ENCODE measurements around the gene LCP1. TPM values are rescaled to one million over a fixed set of nuclear protein-coding genes. Genes with fewer than 3 reads are reported as not detected.

LCP1 gene
- total and polyA plus RNA-seq, 9 of the 15 experiments (the other 6 are each of a cell fraction or from before 2014, with no cell fraction given) = 83.0 to 255 (median 163) TPM

GRCh38 chr13:46101484-46102254 is 80.3 kb downstream of the LCP1 start:
- Histone ChIP-seq H3K79me2 (ENCODE audit: control insufficient read depth, insufficient read depth, low read length) (no peaks in the 10 kb centered on the region), H3K9me3 (replicated peaks; ENCODE audit: control insufficient read depth, insufficient read depth, low read depth, low read length) (no peaks in the 10 kb centered on the region), H3K4me3 (no peak overlapping the region), H3K4me2 (ENCODE audit: insufficient read depth, low read length) (no peak overlapping the region), H3K9me1 (ENCODE audit: control insufficient read depth, insufficient read depth, low read length) (no peaks in the 10 kb centered on the region), H3K4me1 (replicated peaks in 1 of 2; ENCODE audit: control insufficient read depth in 2 of 2, insufficient read depth in 2 of 2, low read length in 2 of 2) (peaks cover 0 to 12% of the 10 kb centered on the region in 2 experiments; a peak in 2 of 5 replicates), H2AFZ (ENCODE audit: low read depth, low read length) (no peak overlapping the region), H3K9ac (ENCODE audit: insufficient read depth in 1 of 2, low read depth in 2 of 2, low read length in 2 of 2) (no peak overlapping the region), H4K20me1 (replicated peaks; ENCODE audit: control insufficient read depth, insufficient read depth, low read length) (no peaks in the 10 kb centered on the region), H3K27me3 (ENCODE audit: control insufficient read depth in 2 of 2, insufficient read depth in 2 of 2, low read length in 2 of 2) (no peaks in the 10 kb centered on the region), H3K27ac (ENCODE audit: extremely low read depth, low read depth, low read length) (no peak overlapping the region), H3K36me3 (ENCODE audit: control insufficient read depth, insufficient read depth, low read length) (no peaks in the 10 kb centered on the region)
- FAIRE-seq = no peak
- no peak for TF ChIP-seq MAFK (IDR thresholded peaks at IDR 0.05; ENCODE audit: low read length)
- no peak for TF ChIP-seq CBX3 (IDR thresholded peaks at IDR 0.05; ENCODE audit: borderline replicate concordance in 1 of 2, low read length in 2 of 2)
- TF ChIP-seq ZBTB17 (CRISPR knock-in tag; IDR thresholded peaks at IDR 0.05) = no peak
- no peak for TF ChIP-seq ZNF384 (IDR thresholded peaks at IDR 0.05; ENCODE audit: low read depth, low read length)
- no peak for TF ChIP-seq ZNF282 (CRISPR knock-in tag; IDR thresholded peaks at IDR 0.05)
- no peak for TF ChIP-seq SOX6 (IDR thresholded peaks at IDR 0.05)
- TF ChIP-seq RBM39 (optimal IDR thresholded peaks at IDR 0.05; ENCODE audit: low read depth, low read length) = no peak
- TF ChIP-seq PURB (CRISPR knock-in tag; IDR thresholded peaks at IDR 0.05; ENCODE audit: low read depth) = no peak
- TF ChIP-seq CHCHD3 (CRISPR knock-in tag; IDR thresholded peaks at IDR 0.05) = no peak
- no peak for TF ChIP-seq USF1 (CRISPR knock-in tag; IDR thresholded peaks at IDR 0.05)
- TF ChIP-seq CTBP1 (IDR thresholded peaks at IDR 0.05; ENCODE audit: borderline replicate concordance) = no peak
- no peak for TF ChIP-seq HMGXB4 (CRISPR knock-in tag; IDR thresholded peaks at IDR 0.05)
- TF ChIP-seq ELF1 (tag; IDR thresholded peaks at IDR 0.05) = no peak
- TF ChIP-seq MCM5 (IDR thresholded peaks at IDR 0.05; ENCODE audit: low read depth) = no peak
- DNase-seq (ENCODE audit: extremely low read depth in 1 of 4, low spot score in 3 of 4) = no peak
- BruUV-seq (replicated peaks) = no TSS peak
- ChIA-PET POLR2A (interaction anchor here (0.5 kb wide), 1 partner anchor 367 kb away, joined by 3 read pairs; no protein-coding TSS in a partner anchor), CTCF (ENCODE audit: low intra/inter-chr PET ratio) (no interaction called here)
- in situ Hi-C loops (cut with MboI) = no loop called here
- no peak; the same call in 2 of the 3 replicates for ATAC-seq
- intact Hi-C loops (cut with micrococcal nuclease) = no loop called here
- 44% methylated on average over 8 of the region's 8 CpGs for WGBS (ENCODE audit: insufficient coverage, low coverage, missing lambda C conversion rate)

All from K562 (cell line).